HG02973 (cell line): ENCODE data around the gene ETV2.
A peak's percentile ranks its signal among the peaks of the same experiment; 100 is the strongest.
"Not testable (repeated sequence)": the region's sequence is repeated elsewhere in the genome, so short reads cannot be mapped to it uniquely, and the experiment has no call there.

Experiments used
- ATAC-seq: cut with Tn5 transposase; IDR thresholded peaks from one replicate; pipeline ENCODE4 v1.9.1; 2021; ENCODE audit warnings: moderate library complexity; ENCODE audit not compliant: unreplicated experiment

ETV2 gene, protein sequence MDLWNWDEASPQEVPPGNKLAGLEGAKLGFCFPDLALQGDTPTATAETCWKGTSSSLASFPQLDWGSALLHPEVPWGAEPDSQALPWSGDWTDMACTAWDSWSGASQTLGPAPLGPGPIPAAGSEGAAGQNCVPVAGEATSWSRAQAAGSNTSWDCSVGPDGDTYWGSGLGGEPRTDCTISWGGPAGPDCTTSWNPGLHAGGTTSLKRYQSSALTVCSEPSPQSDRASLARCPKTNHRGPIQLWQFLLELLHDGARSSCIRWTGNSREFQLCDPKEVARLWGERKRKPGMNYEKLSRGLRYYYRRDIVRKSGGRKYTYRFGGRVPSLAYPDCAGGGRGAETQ

GRCh38 chr19:35641515-35642151, at the start of gene ETV2:
Gene ETV2, plus strand, starts transcription at chr19:35641745. Its CDS starts 716 bp downstream, at chr19:35642461.
- no peak for ATAC-seq

DNA sequence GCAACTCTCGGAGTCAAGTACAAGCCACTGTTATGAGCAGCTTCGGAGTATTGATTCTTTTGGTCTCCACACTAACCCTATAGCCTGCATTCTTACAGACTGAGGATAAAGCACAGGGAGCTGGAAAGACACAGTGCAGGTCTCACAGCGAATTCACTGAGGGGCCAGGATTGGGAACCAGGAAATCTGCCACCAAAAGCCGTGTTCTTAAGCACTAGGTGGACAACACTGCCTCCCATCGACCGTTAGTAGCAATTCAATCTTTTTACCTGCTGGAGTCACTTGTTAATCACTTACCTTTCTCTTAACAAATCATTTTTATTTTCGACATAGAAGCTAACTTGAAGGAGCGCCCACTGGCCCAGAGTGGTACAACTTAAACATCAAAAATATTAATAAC, 49.3 kb upstream of the ETV2 start:
- no peak for ATAC-seq

DNA sequence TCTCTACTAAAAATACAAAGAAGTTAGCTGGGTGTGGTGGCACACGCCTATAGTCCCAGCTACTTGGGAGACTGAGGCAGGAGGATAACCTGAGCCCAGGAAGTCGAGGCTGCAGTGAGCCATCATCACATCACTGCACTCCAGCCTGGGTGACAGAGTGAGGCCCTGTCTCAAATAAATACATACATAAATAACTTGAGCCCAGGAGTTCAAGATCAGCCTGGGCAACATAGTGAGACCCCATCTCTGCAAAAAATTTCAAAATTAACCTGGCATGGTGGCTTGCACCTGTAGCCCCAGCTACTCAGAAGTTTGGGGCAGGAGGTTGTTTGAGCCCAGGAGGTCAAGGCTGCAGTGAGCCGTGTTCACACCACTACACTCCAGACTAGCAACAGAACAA, 46.5 kb upstream of the ETV2 start:
- not testable (repeated sequence) for ATAC-seq

DNA sequence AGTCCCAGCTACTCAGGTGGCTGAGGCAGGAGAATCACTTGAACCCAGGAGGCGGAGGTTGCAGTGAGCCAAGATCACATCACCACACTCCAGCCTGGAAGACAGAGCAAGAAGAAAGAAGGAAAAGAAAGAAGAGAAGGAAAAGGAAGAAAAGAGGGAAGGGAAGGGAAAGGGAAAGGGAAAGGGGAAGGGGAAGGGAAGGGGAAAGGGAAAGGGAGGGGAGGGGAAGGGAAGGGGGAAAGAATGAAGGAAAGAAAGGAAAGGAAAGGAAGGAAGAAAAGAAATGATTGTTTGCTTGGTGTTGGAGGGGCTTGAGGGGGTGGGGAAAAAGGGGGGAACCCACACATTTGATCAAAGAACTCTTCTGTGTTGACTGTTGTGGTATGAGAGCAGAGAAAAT, 45.6 kb upstream of the ETV2 start:
- ATAC-seq = no peak

GRCh38 chr19:35596366-35596999, 45.1 kb upstream of the ETV2 start:
- peak; percentile 75 for ATAC-seq

DNA sequence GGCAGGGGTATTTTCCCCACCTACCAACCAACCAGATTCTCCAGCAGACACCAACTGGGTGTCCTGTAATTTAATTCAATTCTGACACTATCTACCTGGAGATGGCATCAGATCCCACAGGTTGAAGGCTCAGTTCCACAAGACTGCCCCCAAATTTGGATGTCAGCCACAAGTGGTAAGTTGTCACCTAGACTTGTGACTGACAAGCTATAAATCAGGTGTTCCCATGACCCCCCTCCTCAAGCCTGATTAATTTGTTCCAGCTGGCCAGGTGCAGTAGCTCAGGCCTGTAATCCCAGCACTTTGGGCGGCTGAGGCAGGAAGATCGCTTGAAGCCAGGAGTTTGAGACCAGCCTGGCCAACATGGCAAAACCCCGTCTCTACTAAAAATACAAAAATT, 39.6 kb upstream of the ETV2 start:
- no peak for ATAC-seq

- ATAC-seq = not testable (repeated sequence)
Observed at GRCh38 chr19:35604436-35604835, 37.1 kb upstream of the ETV2 start.

- not testable (repeated sequence) for ATAC-seq
Observed at GRCh38 chr19:35607170-35607569, 34.4 kb upstream of the ETV2 start.

- ATAC-seq = no peak
Observed at GRCh38 chr19:35607661-35608060, 33.9 kb upstream of the ETV2 start.

DNA sequence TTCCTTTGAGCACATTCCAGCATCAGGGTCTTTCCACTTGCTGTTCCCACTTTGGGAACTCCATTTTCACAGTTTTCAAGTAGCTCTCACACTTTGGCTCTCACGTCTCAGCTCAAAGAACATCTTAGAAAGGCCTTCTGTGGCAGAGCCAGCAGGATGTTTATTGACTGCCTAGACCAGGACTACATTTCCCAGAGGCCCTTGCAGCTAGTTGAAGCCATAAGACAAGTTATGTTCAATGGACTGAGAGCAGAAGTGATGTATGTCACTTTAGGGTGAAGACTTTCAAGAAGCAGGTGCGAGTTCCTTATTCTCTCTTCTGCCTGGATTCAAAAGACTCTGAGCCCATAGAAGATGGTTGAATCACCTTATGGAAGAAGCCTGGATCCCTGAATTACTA, 33.3 kb upstream of the ETV2 start:
- ATAC-seq = no peak

DNA sequence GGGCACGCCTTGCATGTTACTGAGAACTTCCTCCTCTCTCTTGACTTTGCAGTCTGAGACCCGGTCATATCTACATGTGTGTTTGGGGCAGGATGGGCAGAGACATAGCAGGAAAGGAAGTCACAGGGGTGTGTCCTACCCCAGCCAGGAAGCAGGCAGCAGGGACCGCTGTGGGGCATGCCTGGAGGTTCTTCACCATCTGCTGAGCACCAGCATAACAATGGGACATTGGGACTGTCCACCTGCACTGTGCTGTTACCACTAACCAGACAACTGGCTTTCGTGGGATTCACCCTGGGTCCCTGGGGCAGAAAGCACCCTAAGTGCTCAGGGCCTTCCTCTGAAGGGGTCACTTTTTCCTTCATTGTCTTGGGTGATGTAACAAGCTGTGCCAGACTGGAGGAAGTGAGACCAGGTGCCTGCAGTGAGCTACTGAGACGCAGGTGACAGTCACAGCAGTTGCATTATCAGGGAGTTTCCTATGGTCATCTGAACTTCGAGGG, 31.6 kb upstream of the ETV2 start:
- ATAC-seq = no peak

DNA sequence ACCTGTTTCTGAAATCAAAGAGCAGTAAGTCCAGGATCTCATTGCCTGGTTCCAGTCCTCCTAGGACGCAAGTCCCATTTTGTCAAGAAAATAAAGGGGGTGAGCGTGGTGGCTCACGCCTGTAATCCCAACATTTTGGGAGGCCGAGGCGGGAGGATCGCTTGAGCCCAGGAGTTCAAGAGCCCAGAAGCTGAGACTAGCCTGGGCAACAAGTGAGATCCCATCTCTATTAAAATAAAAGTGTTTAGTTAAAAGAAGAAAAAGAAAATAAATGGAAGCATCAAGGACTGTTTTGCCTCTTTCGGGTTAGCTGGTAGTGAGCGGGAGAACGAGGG, 29.4 kb upstream of the ETV2 start:
- ATAC-seq = no peak

GRCh38 chr19:35612559-35613321, 28.8 kb upstream of the ETV2 start, which contains the start of gene HAUS5:
Gene HAUS5, plus strand, starts transcription at chr19:35612735. Its CDS starts 60 bp downstream, at chr19:35612795.
- ATAC-seq = peak; percentile 65

GRCh38 chr19:35613574-35613973, 28.0 kb upstream of the ETV2 start:
- ATAC-seq = no peak

DNA sequence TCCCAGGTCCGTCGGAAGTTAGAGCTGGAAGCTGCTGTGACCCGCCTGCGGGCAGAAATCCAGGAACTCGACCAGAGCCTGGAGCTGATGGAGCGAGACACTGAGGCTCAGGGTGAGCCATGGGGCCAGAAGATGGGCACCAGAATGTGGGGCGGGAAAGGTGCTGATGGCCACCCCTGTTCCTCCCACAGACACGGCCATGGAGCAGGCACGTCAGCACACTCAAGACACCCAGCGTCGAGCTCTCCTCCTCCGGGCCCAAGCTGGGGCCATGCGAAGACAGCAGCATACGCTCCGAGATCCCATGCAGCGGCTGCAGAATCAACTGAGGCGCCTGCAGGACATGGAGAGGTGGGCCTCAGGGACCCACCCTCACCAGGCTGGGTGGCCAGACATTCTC, 26.5 kb upstream of the ETV2 start:
- no peak for ATAC-seq

- ATAC-seq = no peak
Observed at GRCh38 chr19:35618857-35619256, 22.7 kb upstream of the ETV2 start.

DNA sequence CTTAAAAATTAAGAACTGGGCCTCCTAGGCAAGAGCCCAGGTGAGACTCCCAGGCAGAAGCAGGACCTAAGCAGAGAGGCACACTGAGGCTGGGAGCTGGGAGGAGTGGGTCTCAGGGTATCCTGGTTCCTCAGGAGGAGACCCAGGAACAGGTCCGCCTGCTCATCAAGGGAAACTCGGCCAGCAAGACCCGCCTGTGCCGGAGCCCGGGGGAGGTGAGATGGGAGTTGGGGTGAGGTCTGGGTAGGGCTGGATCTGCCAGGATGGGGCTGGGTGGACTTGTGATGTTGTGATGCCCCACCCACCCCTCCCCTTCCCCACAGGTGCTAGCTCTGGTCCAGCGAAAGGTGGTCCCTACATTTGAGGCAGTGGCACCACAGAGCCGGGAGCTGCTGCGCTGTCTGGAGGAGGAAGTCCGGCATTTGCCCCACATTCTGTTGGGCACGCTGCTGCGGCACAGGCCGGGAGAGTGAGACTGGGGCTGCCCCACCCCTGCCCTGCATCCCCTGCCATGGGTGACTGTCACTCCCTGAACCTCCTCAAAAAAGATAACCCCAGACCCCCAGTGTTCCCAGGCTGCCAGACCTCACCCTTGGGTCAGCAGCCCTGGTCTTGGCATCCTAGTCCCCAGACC, 22.1 kb upstream of the ETV2 start:
- no peak for ATAC-seq

DNA sequence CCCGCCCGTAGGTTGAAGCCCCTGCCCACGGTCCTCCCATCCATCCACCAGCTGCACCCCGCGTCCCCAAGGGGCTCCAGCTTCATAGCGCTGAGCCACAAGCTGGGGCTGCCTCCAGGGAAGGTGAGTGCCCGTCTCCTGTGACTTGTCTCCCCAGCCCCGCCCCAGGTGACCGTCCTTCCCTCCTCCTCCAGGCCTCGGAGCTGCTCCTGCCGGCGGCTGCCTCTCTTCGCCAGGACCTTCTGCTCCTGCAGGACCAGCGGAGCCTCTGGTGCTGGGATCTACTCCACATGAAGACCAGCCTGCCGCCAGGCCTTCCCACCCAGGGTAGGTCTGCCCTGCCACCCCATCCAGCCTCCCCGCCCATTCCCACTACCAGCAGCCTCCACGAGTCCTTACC, 21.5 kb upstream of the ETV2 start:
- no peak for ATAC-seq

- no peak for ATAC-seq
Observed at GRCh38 chr19:35621708-35622107, 19.8 kb upstream of the ETV2 start.

DNA sequence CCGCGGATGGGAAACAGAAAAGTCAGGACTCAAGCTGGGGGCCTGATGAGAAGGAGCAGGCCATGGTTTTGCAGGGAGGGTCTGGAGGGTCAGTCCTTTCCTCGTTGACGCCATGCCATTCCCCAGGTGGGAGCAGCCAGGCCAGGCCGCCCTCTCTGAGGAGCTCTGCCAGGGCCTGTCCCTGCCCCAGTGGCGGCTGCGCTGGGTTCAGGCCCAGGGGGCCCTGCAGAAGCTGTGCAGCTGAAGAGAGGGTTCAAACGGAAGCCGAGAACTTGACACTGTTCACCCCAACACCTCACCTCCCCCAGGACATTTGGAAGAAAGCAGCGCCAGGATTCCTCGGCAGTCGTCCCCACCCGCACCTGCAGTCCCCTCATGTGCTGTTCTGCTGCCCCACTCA, 18.8 kb upstream of the ETV2 start:
- ATAC-seq = no peak
